GM12801 (cell line): Measurements from ENCODE around the gene ZNF117.

ENCODE experiments used
- CTCF ChIP-seq: IDR thresholded peaks from one replicate; pipeline ENCODE4 v1.5.1; 2011; ENCODE audit warnings: control low read depth; ENCODE audit not compliant: insufficient read length; ENCODE audit errors: extremely low read depth

The ZNF117 gene

GRCh38 chr7:64999165-65000004 is 8.5 kb upstream of the ZNF117 start:
- no peak for TF ChIP-seq CTCF

GRCh38 chr7:64998865-64999164 is 8.0 kb upstream of the ZNF117 start:
- TF ChIP-seq CTCF, result no peak

GRCh38 chr7:64997927-64998391 is 7.1 kb upstream of the ZNF117 start:
- TF ChIP-seq CTCF, result no peak

- TF ChIP-seq CTCF, result no peak
Measured at GRCh38 chr7:64997164-64997908, 6.5 kb upstream of the ZNF117 start.

GRCh38 chr7:64996305-64996704 is 5.5 kb upstream of the ZNF117 start:
- TF ChIP-seq CTCF, result no peak

- no peak for TF ChIP-seq CTCF
Measured at GRCh38 chr7:64993901-64994300, 3.1 kb upstream of the ZNF117 start.

GRCh38 chr7:64992971-64993370 is 2.1 kb upstream of the ZNF117 start:
- no peak for TF ChIP-seq CTCF
